GM21381 (cell line): ENCODE measurements around the gene SLC6A4.
A peak's percentile ranks its signal among the peaks of the same experiment; 100 is the strongest.
"Not testable (repeated sequence)": the region's sequence is repeated elsewhere in the genome, so short reads cannot be mapped to it uniquely, and the experiment has no call there.

ENCODE experiments used
- ATAC-seq: cut with Tn5 transposase; IDR thresholded peaks from one replicate; pipeline ENCODE4 v1.9.1; 2021; ENCODE audit warnings: mild to moderate bottlenecking, moderate library complexity; ENCODE audit not compliant: unreplicated experiment

Gene SLC6A4

DNA sequence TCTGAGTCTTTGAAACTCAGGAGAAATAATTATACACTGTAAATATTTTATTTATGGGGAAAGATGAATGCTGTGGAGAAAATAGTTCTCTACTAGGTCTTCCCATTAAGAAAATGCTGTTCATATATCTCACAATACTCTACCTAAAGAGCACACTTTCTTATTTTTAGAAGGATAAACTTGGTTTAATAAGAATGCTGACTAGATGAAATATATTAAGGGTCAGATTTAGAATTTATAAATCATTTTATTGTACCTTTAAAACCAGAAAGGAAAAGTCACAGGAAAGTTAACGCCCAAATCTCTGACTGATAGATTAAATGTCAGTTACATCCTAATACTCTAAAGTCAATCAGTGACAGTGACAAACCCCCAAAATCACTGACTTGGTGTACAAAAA lies 48.7 kb downstream of the SLC6A4 start:
- ATAC-seq: no peak

DNA sequence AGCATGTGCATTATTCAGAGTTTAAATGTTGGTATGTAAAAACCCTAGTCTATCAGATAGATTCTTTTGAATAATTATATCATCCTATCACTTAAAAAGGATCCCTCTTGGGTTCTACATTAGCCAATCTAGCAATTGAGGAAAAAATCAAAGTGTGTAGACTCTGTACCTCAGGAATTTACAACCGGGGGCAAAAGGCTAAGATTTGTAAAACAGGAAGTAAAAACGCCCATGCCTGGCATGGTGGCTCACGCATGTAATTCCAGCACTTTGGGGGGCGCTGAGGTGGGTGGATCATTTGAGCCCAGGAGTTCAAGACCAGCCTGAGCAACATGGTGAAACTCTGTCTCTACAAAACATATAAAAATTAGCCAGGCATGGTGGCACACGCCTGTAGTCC lies 58.6 kb downstream of the SLC6A4 start:
- ATAC-seq: no peak

DNA sequence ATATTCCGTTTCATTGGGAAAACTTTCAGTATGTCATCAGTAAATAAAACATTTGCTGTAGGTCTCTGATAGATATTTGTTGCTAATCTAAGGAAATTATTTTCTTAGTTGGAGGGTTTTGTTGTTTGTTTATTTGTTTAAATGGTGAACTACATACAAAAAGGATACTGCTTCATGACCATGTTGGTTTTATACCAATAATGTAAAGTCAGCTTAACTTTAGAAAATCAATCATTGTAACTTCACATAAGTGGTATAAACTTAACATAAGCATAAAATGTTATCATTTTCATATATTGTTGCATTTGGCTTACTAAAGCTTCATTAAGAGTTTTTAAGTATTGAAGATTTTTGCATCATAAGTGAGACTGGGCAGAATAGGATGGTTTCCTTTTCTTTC lies 60.9 kb downstream of the SLC6A4 start:
- no peak for ATAC-seq

DNA sequence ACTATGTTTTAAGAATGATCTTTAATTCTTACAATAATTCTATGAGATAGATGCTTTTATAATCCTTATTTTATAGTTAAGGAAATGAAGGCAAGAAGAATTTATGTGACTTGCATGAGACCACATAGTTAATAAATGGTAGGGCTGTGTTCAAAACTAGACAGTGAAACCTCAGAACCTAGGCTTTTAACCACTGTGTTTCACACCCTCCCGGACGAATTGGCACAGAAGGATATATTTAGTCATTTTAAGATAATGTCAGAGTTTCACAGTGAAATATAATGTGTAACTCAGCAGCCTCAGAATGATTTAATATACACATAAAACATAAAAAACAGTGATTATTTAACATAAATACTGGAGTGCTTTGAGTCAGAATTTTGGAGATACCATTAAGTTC lies 61.8 kb downstream of the SLC6A4 start:
- ATAC-seq: peak; percentile 80

DNA sequence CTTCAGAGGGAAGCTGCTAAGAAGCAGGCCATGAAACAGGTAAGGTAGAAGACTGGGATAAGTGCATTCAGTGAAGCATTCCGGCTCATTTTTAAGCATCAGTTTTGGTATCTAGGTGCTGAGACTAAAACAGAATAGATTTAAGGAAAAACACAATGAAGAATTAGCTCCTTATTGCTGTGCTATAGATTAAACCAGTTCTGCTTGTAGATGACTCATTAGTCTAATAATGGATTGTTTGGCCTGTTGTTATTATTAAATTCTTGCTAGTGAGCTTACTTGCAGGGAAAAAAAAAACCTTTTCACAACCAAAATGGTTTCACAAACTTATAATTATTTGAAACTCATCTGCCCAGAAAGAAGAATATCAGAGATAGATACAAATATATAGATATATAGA lies 62.9 kb downstream of the SLC6A4 start:
- no peak for ATAC-seq

DNA sequence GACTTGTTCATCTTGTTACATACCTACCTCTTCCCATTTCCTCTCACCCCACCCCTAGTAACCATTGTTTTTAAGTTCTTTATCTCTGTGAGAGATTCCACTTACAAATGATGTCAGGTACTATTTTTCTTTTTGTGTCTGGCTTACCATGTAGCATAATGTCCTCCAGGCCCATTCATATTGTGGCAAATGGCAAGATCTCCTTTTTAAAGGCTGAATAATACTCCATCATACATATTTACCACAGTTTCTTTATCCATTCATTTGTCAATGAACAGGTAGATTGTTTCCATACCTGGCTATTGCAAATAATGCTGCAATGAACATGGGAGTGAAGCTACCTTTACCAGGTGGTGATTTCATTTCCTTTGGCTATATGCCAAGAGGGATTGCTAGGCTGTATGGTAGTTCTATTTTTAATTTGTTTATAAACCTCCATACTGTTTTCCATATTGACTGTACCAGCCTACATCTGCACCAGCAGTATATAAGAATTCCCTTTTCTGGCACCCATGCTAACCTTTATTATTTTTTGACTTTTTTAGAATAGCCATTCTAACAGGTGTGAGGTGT lies 65.0 kb downstream of the SLC6A4 start:
- ATAC-seq: no peak

DNA sequence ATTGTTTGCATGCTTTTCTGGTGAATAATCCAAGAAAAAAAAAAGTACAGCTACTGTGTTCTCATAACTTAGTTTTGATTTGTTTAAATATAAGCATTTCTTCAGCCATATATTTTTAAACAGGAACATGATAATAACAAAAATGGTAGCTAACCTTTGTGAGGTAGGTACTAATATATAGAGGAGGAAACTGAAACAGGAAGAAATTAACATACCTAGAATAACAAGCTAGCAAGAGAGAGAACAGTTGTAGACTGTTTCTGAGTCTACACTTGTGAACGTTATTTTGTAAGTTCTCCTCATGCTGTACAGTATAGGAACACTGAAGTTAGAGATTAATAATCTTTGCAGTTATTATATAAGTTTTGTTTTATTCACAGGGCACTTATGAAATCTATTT lies 69.5 kb downstream of the SLC6A4 start:
- no peak for ATAC-seq

DNA sequence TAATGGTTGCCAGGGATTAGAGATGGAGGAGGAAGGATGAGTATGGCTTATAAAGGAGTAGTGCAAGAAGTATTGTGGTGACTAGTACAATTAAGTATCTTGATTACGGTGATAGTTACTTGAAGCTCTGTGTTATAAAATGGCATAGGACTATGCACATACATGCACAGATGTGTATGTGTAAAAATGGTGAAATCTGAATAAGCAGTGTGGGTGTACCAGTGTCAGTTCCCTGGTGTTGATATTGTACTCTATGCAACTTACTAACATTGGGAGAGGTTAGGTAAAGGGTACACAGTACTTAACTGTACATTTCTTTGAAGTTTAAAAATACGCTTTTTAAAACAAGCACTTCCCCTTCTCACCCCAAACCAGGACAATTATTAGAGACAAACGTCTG lies 70.3 kb downstream of the SLC6A4 start:
- no peak for ATAC-seq

DNA sequence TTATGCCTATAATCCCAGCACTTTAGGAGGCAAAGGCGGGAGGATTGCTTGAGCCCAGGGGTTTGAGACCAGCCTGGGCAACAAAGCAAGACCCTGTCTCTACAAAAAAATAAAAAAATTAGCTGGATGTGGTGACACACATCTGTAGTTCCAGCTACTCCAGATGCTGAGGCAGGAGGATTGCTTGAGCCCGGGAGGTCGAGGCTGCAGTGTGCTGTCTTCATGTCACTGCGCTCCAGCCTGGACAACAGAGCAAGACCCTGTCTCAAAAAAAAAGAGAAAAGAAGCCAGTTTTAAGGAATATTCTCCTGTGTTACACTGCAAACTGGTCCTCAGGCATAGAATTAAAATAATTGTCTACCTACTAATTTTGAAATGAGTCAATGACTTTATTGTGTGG lies 71.0 kb downstream of the SLC6A4 start:
- ATAC-seq: no peak

DNA sequence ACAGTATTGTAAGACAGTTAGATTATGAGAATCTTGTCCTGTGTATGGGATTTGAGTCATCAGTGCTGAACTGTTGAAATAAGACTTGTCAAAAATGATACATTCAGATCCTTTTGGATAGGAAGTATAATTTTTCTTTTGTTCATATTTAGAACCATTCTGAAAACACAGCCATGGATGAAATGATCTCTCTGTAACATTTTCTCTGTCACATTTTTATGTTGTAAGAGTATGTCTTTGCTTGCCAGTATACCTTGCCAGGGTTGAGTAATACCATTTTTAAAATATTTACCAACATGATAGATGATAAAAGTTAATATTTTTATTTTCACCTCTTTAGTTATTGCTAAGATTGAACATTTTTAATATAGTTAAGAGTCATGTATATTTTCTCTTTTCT lies 73.9 kb downstream of the SLC6A4 start:
- ATAC-seq: no peak

DNA sequence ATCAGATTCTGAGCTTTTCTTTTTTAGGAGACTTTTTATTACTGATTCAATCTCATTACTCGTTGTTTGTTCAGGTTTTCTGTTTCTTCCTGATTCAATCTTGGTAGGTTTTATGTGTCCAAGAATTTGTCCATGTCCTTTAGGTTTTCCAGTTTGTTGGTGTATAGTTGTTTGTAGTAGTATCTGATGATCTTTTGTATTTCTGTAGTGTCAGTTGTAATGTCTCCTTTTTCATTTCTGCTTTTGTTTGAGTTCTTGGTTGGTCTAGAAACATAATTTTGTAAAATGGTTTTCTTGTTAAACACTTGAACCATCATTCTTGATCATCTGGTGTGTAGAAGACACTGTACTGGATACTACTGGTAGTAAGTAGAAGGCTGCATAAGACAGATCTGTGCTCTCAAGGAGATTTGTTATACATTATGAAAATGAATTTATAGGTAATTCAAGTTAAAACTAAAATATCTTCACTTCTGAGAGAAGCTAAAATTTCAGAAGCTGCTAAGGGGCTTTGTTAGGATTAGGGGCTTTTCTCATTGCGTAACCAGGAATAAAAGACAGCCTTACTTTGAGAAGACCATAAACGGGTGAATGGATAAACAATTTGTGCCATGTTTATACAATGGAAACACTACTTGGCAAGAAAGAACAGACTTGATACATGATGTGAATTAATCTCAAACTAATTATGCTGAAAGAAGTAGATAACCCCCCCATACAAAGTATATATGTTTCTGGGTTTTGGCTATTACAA lies 74.9 kb downstream of the SLC6A4 start:
- no peak for ATAC-seq

DNA sequence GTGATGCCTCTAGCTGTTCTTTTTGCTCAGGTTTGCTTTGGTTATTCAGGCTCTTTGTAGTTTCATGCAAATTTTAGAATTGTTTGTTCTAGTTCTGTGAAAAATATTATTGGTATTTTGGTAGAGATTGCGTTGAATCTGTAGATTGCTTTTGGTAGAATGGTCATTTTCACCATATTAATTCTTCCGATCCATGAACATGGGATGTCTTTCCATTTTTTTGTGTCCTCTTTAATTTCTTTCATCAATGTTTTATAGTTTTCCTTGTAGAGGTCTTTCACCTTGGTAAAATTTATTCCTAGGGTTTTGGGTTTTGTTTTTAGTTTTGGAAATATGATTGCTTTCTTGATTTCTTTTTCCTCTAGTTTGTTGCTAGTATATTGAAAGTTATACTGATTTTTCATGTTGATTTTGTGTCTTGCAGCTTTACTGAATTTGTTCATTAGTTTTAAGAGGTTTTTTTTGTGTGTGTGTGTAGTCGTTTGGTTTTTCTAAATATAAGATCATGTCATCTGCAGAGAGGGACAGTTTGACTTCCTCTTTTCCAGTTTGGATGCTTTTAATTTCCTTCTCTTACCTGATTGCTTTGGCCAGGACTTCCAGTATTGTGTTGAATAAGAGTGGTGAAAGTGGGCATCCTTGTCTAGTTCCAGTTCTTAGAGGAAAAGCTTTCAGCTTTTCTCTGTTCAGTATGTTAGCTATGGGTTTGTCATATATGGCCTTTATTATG lies 76.4 kb downstream of the SLC6A4 start:
- no peak for ATAC-seq

DNA sequence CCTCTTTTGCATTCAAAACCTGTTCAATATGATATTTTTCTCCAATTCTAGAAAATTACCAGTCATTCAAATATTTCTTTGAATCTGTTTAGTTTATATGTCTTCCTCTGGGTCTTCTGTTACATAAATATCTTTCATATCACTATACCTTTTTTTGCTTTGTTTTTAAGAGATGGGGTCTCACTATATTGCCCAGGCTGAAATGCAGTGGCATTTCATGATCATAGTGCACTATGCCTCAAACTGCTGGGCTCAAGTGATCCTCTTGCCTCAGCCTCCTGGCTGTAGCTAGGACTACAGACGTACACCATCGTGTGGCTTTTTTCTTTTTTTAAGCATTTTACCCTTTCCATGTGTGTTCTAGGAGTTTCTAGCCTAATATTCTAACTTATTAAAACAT lies 80.1 kb downstream of the SLC6A4 start:
- ATAC-seq: no peak

DNA sequence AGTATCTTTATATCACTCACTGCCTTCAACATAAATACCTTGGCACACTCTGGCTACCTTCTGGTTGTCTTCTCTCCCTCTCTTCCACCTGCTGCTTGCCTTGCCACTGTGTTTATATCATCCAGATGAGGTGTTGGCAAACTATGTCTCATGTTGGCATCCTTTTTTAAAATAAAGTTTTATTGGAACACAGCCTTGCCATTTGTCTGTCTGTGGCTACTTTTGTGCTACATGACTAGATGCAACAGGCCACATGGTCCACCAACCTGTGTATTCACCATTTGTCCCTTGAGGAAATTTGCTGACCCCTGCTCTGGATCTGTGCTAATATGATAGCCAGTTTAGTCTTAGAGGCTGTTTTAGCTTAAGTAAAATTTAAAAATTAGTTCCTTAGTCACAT lies 82.0 kb downstream of the SLC6A4 start:
- ATAC-seq: no peak

DNA sequence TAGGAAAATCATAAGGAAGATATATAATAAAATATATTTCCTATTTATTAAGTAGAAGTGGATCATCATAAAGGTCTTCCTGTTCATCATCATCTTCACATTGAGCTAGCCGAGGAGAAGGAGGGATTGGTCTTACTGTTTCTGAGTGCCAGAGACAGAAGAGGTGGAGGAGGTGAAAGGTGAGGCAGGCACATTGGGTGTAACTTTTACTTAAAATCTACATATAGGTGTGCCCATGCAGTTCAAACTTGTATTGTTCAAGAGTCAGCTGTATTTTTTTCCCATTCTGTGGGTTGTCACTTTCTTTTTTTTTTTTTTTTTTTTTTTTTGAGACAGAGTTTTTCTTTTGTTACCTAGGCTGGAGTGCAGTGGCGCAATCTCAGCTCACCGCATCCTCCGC lies 84.0 kb downstream of the SLC6A4 start:
- no peak for ATAC-seq

DNA sequence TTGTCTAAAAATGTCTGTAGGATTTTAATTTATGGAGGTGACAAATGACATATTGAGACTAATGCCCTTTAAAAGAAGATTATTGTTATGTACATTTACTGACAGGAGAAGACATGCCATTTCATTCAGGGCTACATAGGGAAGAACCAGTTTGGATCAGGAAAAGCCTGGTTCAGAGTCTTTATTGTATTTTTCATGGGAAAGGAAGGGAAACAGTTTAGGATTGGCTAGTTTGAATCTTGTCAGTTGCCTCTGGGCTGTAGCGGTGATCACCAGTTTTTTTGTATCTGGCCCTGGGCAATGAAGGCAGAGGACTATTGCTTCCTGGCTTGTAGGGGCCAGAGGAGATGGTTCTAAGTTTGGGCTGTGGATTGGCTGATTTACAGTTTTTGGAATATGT lies 87.1 kb downstream of the SLC6A4 start:
- ATAC-seq: no peak

DNA sequence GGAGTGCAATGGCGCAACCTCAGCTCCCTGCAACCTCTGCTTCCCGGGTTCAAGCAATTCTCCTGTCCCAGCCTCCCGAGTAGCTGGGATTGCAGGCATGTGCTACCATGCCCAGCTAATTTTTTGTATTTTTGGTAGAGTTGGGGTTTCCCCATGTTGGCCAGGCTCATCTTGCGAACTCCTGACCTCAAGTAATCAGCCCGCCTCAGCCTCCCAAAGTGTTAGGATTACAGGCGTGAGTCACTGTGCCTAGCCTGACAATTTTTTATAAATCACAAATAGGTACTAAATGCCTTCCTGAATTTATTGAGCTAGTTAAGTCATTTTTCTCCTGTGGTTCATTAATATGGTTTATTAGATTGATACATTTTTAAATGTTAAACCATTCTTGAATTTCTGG lies 87.6 kb downstream of the SLC6A4 start:
- ATAC-seq: not testable (repeated sequence)
